Measurements from ENCODE around the gene PLA2G4F.

Gene PLA2G4F

DNA sequence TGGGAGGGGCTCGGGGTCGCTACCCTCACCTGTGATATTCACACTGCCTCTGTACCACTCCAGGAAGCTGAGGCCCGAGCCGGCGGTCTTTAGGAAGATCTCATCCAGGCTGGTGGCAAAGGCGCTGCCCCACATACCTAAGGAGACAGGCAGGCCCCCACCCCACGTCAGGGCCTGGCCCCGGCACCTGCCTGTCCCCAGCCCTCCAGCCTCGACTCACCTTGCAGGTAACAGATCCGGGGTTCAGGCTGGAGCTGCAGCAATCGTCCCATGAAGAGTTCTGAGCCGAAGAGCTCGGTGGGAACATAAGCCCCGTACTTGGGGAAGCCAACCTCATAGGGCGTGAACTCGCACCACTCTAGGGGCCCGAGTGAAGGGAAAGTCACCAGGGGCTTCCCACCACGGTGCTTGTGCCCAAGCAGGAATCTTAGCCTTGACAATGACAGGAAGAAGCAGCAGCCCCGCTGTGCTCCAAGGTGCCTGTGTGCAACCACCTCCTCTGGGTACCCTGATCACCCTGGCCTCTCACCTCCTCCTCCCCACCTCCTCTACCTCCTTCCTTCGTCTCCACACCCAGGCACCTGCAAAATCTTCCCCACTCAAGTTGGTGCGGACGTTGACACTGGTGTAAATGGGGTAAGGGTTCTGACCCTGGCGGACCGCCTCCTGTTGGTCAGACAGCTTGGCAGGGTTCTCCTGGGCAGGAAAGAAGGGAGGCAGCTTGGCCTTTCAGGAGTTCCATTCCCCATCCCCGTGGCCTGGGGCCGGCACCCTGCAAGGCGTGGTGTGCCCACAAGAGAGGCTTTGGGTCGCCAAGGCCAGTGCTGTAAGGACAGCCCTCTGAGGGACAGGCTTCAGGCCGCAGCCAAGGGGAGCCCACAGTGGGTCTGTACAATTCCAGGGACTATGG, 10.6 kb downstream of the PLA2G4F start:
- no peak for DNase-seq

DNA sequence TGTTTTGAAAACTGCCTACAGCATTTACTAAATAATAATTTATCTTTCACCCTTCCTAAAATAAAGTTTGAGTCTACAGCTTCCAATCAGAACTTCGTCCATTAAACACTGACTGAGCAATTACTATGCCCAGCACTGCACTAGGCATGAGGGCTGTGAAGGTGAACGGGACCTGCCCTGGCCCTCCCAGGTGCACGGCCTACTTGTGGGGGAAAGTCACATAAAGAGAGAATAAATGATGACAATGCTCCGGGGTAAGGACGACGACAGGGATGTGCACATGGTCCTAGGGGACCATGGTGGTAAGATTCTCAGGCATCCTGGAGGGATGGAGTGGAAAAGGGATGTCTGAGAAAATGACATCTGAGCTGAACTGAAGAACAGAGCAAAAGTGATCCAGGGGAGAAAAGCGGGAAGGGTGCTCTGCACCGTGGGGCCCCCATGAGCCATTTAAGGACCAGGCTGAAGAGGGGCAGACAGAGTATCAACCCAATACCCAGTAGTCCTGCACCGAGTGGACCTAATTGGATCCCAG, 11.5 kb downstream of the PLA2G4F start:
- no peak for DNase-seq

DNA sequence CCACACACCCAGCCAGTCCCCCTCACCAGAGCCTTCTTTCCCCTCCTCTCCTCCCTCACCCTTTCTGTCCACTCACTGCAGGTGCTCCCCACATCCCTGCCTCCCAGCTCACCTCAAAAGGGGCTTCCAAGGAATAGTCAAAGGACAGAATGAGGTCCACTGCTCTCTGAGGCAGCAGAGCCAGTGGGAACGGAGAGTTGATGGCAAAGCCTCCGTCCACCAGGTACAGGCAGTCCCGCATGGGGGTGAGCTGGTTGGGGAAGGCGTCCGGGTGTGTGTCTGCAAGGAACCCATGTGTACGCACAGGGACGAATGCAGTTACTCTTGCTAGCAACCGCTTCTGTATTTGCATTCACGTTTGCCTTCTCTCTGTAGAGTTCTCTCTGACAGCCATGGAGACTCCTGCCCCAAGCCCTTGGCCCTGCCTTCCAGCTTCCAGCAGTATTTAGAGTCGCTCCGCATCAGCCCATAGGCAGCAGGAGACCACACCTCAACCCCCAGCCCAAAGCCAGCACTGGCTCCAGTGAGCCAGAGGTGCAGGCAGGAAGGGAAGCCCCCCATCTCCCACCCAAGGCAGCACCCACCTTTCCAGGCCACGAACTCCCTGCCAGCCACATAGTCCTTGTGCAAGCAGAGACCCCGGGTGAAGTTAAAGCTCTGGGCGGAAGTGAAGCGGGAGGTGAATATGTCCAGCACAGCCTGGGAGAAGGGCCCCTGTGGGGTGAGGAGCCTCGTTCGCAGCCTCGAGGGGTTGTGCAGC, 12.4 kb downstream of the PLA2G4F start:
- no peak for DNase-seq

DNA sequence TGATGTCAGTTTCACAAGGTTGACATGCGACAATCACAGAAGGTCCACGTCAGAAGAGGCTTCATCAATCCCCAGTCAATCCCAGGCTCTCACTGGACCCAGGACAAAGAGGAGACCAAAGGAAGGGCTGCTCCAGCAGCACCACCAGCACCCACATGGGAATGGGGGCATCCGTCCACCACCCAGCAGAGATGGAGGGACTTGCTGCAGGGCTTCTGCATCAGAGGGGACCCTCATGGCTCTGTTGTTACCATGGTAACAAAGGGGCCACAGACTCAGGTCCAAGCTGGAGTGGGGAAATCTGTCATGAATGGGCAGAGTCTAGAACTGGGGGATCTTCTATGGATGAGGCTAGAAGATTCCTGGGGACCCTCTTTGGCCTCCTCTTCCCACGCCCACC, 13.1 kb downstream of the PLA2G4F start:
- no peak for DNase-seq

DNA sequence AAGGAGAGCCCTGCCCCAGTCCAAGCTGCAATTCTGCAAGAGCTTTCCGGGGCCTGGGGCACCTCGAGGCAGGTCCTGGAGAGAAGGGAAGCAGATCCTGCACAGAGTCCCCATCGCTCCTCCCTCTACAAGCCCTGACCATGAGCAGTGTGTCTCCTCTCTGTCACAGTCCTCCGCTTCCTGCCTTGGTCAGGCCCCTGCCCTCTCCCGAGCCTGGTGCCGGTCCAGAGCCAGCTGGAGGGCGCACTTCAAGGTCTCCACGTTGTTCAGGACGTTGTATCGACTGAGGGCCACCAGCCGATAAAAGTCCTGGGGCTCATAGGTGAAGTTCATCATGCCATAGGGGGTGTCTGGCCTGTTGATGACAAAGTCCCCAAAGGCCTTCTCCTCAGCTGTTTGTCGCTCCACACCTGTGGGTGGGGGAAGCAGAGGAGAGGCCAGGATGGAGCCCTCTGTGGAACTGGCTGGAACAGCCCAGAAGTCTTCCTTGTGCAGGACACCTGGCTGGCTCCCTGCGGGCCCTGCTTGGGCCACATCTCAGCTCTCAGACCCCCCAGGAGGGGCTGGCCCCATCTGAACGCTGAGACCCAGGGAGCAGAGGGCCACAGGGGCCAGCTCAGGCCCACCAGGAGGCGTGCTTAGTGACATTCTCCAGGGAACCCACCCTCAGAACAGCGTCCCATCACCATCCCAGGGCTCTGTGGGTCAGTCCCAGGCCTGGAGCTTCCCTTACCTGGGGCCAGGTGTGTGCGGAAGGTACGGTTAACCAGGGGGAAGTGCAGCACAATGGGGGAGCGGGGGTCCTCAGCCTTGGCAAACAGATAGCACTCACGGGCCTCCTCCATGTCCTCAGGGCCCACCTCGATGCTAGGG, 14.4 kb downstream of the PLA2G4F start:
- DNase-seq = no peak

DNA sequence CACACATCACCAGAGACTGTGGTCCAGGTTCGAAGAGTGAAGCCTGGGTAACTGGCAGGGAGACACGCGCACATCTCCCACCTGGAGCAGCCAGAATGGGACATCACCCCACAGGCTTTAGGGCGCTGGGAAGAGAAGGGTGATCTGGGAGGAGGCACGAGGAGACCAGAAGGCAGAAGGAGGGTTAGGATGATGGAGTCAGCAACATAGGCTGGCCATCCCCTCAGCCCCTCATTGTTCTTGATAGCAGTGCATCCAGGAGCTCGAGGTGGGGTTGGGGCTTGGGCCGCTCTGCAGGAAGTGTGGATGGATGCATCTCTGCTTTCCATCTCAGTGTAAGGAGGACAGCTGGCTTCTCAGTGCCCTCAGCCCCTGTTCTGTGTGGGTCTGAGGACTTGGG, 15.2 kb downstream of the PLA2G4F start:
- no peak for DNase-seq

DNA sequence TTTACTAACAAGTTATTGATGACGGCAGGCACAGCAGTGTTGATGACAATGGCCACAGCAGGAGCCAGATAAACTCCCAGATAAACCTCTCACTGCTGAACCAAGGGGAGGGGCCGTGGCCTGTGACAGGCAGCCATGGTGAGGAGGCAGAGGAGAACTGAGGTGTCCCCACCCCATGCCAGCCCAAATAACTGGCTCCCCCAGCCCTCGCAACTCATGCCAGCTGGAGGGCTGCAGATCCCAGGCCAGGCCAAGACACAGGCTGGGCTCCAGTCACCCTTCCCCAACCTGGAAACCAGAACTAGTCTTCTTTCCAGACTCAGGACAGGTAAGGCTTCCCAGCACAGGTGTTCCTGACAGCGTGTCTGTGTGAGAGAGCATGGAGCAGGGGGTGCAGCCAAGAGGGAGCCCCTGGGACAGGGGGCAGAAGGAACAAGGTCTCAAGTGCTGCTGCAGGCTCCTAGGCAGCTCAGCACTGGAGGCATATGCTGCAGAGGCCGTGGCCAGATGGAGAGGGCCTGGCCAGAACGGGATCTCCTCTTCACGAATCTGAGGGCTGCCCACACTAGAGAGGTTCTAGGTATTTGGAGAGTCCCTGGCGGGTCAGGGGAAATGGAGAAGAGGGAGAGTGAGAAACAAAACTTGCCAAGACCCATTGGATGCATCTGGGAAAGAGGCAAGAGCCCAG, 15.9 kb downstream of the PLA2G4F start:
- DNase-seq = no peak

DNA sequence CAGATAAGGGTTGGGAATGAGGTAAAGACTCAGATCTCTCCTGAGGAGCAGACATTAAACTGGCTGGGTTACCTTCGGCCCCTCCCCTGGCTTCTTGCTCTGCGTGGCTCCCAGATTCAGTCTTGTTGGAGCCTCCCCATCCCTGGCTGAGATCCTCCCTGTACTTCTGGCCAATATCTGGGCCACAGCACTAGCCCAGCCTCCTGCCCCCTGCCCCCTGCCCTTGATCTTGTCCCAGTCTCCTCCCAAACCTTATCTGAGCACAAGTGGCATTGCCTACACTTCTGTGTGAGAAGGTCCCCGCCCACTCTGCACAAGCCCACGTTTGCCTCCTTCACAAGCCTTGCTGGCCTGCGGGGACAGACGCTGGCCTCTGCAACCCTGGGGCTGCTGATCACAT, 16.8 kb downstream of the PLA2G4F start:
- no peak for DNase-seq

DNA sequence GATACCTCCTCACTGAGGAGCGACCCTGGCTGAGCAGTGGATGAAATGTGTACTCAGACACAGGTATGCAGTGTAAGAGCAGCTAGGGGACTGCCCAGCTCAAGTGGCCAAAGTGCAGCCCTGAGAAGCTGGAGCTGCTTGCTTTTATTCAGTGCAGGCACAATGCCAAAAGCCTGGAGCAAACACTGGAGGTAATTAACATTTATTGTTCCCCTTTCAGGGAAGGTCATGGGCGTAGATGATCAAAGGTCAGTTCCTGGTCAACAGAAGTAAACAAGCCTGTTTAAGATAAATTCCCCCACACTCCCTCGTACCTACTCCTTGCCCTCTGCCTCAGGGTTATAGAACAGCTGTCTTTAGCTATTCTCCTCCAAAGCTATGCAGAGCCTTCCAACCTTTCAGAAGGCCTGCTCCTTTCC, 17.5 kb downstream of the PLA2G4F start:
- no peak for DNase-seq

DNA sequence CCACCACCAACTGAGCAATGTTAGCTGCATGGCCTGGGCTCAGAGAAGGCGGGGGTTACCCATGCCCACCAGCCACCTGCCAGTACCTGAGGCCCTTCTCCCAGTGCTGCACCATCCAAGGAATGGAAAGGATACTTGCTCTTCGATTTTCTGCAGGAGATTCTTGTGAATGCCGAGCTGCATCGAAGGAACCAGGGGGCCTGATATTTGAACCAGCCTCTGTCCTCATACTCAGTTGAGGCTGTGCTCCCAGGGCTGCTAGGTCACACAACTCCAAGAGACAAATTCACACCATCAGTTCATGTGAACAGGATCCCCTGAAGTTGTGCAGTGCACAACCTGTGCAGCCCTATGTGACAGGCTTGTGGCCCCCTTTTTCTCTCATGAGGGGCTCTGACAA, 18.0 kb downstream of the PLA2G4F start:
- DNase-seq = no peak

DNA sequence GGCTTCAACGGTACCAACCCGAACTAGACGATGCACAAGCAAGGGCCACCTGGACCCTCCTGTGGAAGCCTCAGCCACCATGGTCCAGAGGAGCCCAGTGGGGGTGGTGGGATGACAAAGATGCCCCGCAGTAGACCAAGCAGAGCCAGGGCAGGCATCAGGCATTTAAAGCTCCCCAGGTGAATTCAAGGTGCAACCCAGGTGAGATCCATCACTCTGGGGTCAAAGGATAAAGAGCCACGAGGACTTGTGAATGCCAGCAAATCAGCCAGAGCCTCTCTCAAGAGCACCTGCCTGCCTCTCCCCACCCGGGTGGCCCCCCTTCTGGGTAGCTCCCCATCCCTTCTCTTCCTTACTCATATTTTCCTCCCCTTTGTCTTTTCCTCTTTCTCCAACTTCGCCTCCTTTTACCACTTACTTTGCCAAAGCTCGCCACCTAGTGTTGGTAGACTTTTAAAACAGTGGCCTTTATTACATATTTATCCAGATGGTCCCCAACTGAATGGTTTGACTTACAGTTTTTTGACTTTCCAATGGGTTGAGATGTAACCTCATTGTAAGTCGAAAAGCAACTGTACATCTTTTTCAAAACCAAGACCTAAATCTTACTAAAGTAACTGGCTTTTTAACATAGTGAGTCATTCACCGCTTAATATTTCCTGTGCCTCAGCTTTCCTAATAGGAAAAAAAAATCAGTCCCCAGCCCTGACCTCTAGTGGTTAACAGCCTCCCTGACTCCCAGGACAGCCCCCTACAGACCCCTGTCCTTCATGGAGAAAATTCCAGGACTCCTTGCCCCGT, 18.8 kb downstream of the PLA2G4F start:
- no peak for DNase-seq

DNA sequence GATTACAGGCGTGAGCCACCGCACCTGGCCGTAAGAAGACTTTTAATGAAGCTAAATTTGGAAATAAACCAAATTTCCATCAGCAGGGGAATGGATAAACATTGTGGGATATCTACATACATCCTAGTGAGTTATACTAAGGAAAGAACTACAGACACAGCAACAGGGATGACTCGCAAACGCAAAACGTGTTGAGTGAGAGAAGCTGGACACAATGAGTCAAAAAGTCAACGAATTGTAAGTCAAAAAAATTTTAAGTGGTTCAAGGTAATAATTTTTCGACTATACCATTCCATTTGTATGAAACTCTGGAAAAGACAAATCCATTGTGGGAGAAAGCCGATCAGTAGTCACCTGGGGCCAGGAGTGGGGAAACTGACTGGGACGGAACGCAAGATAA, 19.9 kb downstream of the PLA2G4F start:
- no peak for DNase-seq

DNA sequence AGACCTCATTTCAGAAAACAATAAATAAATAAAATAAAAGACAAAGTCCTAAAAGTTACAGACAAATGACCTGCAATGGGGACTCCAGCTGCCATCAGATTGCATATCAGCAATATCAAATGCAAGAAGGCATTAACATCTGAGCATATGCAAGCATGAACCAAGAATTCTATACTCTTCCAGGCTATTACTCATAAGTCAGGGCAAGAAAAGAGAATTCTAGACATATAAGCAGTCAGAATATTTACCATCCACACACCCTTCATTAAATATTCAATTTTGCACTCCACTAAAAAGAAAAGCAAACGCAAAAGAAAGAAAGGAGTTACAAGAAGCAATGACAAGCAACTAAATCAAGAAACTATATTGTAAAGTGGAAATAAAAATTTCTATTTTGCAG, 21.1 kb downstream of the PLA2G4F start:
- DNase-seq = no peak

DNA sequence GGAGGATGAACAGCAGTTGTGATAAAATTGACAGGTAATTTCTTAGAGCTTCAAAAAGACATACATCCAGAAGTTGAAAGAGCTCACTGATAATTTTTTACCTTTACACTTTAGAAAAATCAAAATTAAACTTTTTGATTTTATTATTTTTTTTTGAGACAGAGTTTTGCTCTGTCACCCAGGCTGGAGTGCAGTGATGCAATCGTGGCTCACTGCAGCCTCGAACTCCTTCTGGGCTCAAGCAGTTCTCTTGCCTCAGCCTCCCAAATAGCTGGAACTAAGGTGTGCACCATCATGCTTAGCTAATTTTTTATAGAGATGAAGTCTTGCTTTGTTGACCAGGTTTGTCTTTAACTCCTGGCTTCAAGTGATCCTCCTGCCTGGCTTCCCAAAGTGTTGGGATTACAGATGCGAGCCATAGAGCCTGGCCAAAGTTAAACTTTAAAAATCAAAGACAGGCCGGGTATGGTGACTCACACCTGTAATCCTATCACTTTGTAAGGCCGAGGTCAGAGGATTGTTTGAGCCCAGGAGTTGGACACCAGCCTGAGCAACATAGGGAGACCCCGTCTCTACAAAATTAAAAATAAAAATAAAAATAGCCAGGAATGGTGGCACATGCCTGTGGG, 21.7 kb downstream of the PLA2G4F start:
- DNase-seq = no peak

DNA sequence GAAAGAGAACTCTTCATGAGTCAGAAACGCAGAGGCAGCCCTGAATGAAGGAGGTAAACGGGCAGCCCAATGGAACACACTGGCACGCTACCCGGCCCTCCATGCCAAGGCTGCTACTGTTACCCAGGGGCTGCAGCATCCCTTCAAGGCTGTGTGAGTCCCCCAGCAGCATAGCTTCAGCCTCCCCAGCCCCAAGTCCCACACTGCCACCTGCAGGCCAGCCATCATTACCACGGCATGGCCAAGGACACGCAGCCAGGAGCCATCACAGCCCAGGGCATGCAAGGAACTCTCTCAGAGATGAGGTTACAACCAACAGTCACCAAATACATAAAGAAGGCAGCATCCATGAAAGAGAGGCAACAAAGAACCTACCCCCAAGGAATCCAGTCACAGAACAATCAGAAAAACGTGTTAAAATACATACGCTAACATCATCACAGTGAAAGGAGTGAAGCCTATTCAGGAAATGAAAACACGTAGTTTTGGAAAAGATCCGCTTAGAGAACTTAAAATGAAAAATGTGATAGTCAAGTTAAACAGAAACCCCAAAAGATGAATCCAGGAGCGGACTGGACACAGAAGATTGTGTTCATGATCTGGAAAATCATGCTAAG, 22.4 kb downstream of the PLA2G4F start:
- DNase-seq = peak; percentile 17 to 46

DNA sequence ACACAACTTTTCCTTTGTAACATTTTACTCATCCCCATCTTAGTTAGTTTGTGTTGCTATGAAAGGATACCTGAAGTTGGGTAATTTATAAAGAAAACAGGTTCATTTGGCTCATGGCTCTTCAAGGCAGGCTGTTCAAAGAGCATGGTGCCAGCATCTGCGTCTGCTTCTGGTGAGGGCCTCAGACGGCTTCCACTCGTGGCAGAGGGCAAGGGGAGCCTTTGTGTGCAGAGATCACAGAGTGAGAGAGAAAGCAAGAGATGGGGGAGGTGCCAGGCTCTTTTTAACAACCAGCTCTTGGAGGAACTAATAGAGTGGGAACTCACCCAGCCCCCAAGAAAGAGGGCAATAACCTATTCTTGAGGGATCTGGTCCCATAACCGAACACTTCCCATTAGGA, 23.1 kb downstream of the PLA2G4F start:
- no peak for DNase-seq

DNA sequence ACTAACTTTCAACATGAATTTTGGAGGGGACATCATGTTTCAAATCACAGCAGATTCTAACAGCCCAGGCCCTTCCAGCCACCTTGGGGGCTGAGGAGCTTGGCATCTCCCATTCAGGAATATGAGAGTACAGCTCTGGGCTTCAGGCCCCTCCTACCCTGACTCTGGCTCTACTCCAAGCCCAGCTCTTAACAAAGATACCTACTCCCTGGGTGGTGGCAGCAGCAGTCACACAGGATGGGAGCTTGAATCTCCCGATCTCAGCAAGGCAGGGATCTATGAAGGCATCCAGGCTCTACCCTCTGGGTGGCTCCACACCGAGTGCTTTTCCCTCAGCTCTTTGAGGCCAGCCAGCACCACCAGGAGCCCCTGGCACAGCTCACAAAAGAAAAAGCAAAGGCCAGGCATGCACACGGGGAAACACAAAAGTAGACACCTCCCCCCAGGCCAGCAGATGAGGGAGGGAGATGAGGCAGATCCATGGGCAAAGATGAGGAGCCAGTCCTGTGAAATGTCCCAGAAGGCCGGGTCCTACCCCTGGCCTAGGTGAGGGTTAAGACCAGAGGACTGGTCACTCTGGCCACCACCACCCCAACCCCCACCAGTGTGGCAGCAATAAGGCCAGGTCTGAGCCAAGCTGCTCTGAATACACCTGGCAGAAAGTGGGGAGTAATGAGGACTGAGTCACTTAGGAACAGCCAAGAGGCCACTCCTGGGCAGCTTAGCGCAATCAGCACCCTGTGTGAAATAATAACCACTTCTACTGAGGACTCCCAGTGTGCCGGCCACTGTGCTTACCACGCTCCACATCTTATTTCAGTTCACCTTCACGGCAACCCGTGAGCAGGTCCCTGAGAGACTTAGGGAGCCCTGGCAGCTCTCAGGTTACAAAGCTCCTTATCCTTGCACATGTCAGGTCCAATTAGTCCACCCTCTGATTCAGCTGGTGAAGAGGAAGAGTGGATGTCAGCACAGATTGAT, 24.3 kb downstream of the PLA2G4F start:
- no peak for DNase-seq

DNA sequence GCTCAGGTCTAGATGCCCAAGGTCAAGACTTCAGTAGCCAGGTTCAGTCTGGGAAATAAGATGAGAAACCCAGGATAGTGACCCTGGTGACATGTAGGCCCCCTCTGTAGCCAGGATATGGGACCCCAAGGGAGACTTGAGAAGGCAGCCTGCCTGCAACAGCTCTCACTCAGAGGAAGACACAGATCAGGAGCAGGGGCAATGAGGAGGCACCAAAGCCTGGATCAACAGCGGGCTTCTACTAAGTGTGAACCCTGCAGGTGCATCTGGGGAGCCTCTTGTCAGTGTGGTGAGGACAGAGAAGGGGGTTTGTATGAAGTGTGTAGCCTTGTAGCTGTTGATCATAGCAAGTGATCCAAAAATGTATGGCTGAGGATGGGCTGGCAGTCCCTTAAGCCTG, 25.4 kb downstream of the PLA2G4F start:
- DNase-seq = no peak
